Right renal cortex interstitium (tissue), 3 donors: ENCODE results near the gene TDRD5. TPM values are rescaled to one million over a fixed set of nuclear protein-coding genes. Genes with fewer than 3 reads are reported as not detected.

Source experiments
- DNase-seq, 3 donors: peaks; one replicate each; pipeline ENCODE4 v3.0.0-alpha.2; 2013; ENCODE audit warnings: low read depth in 3 of 3, low spot score in 2 of 3
- polyA plus RNA-seq, 3 donors: library from polyadenylated mRNA; unstranded; fragments of 120-200 nt; gene quantifications; one replicate each; pipeline ENCODE4 v1.2.1, GENCODE V29; 2013; ENCODE audit not compliant: insufficient read length in 3 of 3

TDRD5 gene
- polyA plus RNA-seq: 1 to 10 TPM; 4.4 to 5.4 (median 4.7) TPM

- no peak for DNase-seq
Observed at GRCh38 chr1:179591592-179592580, at the start of gene TDRD5. Gene TDRD5 (plus strand): TSS chr1:179591832. CDS start chr1:179592616, 784 bp downstream.

GRCh38 chr1:179545321-179545720, 46.3 kb upstream of the TDRD5 start:
- DNase-seq: no peak

DNA sequence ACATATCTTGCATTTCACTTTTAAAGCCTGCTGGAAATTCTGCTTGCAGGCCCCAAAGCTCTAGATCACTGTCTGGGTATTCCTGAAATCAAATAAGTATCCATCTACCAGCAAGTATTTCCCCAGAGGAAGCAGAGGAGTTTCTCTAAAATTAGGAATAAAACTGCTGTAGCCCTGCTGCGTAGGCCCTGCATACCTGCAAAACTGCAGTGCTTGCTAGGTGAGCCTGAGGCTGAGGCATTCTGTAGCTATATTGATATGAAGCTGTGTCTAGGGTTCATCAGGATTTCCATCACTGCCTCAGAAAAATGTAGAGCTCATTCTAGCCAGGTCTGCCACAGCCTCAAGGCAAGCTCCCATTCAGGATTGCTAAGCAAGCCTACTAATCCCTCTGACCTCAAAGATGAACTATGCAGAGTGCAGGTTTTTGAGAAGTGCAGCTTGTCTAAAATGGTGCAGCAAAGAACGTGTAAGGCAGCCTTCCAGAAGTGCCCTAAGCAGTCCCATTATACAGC, 44.6 kb upstream of the TDRD5 start:
- no peak for DNase-seq

DNA sequence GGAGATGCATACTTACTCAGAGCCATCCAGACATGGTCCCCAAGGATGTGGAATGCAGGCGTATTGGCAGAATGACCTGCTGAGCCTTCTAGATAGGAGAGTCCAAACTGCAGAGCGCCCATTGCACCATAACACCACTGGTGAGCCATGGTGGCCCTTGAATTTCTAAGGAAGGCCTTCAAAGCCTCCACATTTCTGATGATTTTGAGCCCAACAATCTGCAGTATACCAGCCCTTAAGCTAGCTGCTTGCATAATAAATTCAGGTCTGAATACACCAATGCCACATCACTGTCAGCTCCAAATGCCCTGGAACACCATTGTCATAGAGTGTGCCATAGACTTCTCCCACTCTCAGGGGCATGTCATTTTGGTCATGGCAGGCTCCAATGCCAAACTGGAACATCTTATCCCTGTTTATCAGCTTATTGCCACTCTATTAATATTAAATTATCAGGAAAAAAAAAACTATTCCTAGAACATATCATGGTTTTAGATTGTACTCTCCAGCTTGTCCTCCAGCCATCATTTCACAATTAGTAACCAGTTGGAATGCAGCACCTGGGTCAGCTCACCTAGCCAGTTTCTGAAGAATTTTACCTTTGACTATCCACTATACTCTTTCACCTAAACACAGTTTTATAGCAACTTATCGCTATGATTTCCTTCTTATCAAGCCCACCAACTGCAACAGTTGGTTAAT, 42.8 kb upstream of the TDRD5 start:
- no peak for DNase-seq

GRCh38 chr1:179549368-179549700, 42.3 kb upstream of the TDRD5 start:
- no peak for DNase-seq

GRCh38 chr1:179550746-179551682, 40.6 kb upstream of the TDRD5 start:
- no peak for DNase-seq

DNA sequence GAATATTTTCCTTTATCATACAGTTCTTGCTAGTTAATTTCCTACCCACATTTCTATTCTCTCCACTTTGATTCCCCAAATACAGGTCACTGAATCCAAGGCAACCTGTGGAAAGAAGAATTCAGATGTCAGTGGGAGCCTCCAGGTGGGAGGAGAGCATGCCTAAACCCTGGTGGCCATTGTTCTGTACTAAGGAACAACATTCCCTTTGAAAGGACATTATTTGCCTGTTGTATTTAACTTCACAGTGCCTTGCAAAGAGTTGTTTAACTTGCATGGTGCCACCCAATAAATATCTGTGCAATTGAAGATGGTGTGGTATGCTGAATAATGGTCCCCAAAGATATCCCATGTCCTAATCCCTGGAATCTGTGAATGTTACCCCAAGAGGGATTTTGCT, 37.2 kb upstream of the TDRD5 start:
- DNase-seq: no peak

DNA sequence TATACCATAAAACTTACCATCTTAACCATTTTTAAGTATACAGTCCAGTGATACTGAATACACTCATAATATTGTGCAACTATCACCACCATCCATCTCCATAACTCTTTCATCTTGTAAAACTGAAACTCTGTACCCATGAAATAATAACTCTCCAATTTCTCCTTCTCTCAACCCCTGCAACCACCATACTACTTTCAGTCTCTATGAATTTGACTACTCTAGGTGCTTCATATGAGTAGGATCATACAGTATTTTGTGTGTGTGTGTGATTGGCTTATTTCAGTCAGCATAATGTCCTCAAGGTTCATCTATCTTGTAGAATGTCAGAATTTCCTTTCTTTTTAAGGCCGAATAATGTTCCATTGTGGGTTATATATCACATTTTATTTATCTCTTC, 33.6 kb upstream of the TDRD5 start:
- no peak for DNase-seq

DNA sequence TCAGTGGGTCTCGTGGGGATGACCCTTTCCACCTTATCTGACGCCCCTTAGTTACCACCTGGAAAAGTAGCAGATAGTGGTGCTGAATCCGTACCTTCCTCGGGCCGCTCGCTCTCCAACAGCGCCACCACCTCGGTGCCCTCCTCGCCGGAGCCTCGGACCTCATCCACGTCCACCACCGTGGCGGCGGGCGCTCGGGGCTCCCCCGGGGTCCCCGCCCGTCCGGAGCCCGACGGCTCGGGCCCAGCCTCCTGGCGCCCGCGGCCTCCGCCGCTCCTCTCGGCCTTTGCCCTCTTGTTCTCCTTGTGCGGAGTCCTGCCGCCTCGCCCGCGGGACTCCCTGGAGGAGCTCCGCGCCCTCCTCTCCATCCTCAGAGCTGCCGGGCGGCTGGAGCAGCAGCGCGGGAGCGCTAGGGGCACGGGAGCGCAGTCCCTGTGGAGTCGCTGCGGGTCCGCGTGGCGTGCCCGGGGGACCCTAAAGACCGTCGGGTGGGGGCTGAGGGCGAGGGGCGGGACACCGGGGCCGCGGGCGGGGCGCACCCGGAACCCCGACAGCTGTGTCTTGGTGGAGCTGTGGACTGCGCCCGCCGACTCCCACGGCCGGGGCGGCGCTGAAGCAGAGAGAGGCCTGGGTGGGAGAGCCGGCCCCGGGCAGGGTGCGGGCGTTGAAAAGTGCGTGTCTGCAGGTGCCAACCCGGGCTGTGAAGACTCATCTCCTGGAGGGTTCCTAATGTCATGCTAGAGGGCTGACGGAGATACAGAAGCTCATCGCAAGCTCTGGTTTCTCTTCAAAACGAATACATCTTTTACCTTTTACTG, 15.9 kb upstream of the TDRD5 start, which contains the start of gene NPHS2:
NPHS2 (minus strand) TSS at position 452 of the 818 bp plus-strand sequence; CDS start at position 368, 84 bp downstream.
- DNase-seq: no peak

GRCh38 chr1:179576509-179576908, 15.1 kb upstream of the TDRD5 start:
- DNase-seq: no peak

DNA sequence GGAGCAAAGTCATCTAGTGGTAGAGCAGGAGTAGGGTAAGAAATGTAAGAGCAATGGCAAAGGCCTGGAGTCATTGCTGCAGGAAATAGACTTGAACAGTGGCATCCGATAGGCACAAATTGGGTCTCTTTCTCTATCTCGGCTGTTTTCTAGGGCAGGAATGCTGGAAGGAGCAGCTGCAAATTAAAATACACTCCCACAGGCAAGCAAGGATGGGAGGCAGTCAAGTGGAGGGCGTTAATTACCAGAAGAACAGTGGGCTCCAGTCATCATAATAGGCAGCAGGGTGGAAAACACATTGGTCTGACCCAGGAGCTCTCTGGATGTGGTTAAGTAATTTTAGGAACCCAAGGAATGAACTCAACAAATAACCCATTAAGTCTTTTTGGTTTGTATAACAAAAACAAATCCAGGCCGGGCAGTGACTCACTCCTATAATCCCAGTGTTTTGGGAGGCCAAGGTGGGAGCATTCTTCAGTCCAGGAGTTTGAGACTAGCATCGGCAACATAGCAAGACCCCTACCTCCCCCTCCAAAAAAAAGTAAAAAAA, 7.8 kb upstream of the TDRD5 start:
- no peak for DNase-seq

- peak in 1 of 3 donors; percentile 45 for DNase-seq
Observed at GRCh38 chr1:179586107-179586823, 5.4 kb upstream of the TDRD5 start.

GRCh38 chr1:179587336-179587735, 4.3 kb upstream of the TDRD5 start:
- no peak for DNase-seq

GRCh38 chr1:179588425-179589024, 3.1 kb upstream of the TDRD5 start:
- no peak for DNase-seq

- DNase-seq: no peak
Observed at GRCh38 chr1:179589509-179589908, 2.1 kb upstream of the TDRD5 start.

DNA sequence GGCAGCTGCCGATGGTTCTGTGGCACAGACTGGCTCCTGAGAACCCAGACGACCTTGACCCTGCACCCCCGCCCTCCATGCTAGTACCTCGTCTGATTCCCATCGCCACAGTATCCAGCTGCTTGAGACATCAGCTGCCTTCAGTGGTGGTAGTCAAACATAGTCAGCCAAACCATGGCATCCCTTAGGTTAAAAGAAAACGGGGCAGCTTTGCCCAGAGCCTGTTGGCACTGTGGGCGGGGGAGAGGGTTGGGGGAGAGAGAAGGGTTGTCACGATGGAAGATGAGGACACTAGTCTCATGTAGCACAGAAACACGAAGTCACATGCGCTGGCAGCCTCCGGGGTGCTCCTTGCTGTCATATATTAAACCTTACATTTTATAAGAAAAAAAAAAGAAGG, 961 bp upstream of the TDRD5 start:
- no peak for DNase-seq

DNA sequence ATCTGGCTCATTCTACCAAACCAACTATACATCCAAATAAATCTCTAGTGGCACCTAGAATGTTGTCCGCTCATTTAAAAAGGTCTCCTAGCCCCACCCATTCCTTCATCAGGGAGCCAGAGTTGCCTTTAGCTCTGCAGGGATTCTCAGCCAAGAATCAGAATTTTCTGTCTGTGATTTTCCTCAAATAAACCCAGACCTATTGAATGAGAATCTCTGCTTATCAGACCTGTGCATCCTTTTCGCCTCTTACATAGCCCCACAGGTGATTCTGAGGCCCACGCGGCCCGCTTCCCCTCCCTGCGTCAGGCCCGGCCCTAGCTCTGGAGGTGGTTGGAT, 410 bp upstream of the TDRD5 start:
- no peak for DNase-seq

- DNase-seq: no peak
Observed at GRCh38 chr1:179598631-179599030, 7.0 kb downstream of the TDRD5 start.
